Neural progenitor cell (in vitro differentiated cells): Measurements from ENCODE around the gene TMEM134. TPM values are rescaled to one million over a fixed set of nuclear protein-coding genes. Genes with fewer than 3 reads are reported as not detected.

ENCODE experiments used
- DNase-seq: peaks from one replicate; pipeline ENCODE4 v3.0.0-alpha.2; 2016; ENCODE audit warnings: low spot score
- H2AFZ ChIP-seq: fragments of 200-600 bp; sonication (generic); replicated peaks from 2 replicates; pipeline ENCODE4 v1.6.1; 2016; ENCODE audit warnings: antibody characterized with exemption
- H3F3A ChIP-seq: fragments of 200-600 bp; sonication (generic); 2 replicates; pipeline ENCODE4 v1.6.1; 2016; ENCODE audit warnings: antibody characterized with exemption, low read depth
- H3K27ac ChIP-seq: fragments of 200-600 bp; sonication (generic); 2 replicates; pipeline ENCODE4 v1.5.1; 2016; ENCODE audit warnings: mild to moderate bottlenecking
- H3K27me3 ChIP-seq: fragments of 200-600 bp; sonication (generic); 2 replicates; pipeline ENCODE4 v1.6.1; 2016; ENCODE audit warnings: mild to moderate bottlenecking, moderate library complexity
- H3K36me3 ChIP-seq: fragments of 200-600 bp; sonication (generic); 2 replicates; pipeline ENCODE4 v1.5.1; 2016
- H3K4me1 ChIP-seq: fragments of 200-600 bp; sonication (generic); 2 replicates; pipeline ENCODE4 v1.6.1; 2016; ENCODE audit warnings: mixed run types
- H3K4me2 ChIP-seq: fragments of 200-600 bp; sonication (generic); 2 replicates; pipeline ENCODE4 v1.6.1; 2016
- H3K4me3 ChIP-seq: fragments of 200-600 bp; sonication (generic); 2 replicates; pipeline ENCODE4 v1.5.1; 2016
- H3K79me2 ChIP-seq: fragments of 200-600 bp; sonication (generic); 2 replicates; pipeline ENCODE4 v1.6.1; 2016; ENCODE audit warnings: low read depth
- H3K9ac ChIP-seq: fragments of 200-600 bp; sonication (generic); 2 replicates; pipeline ENCODE4 v1.6.1; 2016
- H3K9me3 ChIP-seq: fragments of 200-600 bp; sonication (generic); 2 replicates; pipeline ENCODE4 v1.5.1; 2016; ENCODE audit warnings: low read depth
- H4K20me1 ChIP-seq: fragments of 200-600 bp; sonication (generic); 2 replicates; pipeline ENCODE4 v1.6.1; 2016; ENCODE audit warnings: low read depth
- H3K27ac Mint-ChIP-seq: 3 replicates; pipeline ENCODE4 v1.8.0; 2021; ENCODE audit warnings: mixed read lengths
- H3K27me3 Mint-ChIP-seq: 2 replicates; pipeline ENCODE4 v1.8.0; 2022; ENCODE audit warnings: low read depth, mild to moderate bottlenecking, inconsistent platforms, moderate library complexity, mixed read lengths; ENCODE audit not compliant: insufficient read depth
- H3K36me3 Mint-ChIP-seq: 3 replicates; pipeline ENCODE4 v1.8.0; 2021; ENCODE audit warnings: mixed read lengths
- H3K4me1 Mint-ChIP-seq: 3 replicates; pipeline ENCODE4 v1.8.0; 2021; ENCODE audit warnings: mixed read lengths
- H3K4me3 Mint-ChIP-seq: 3 replicates; pipeline ENCODE4 v1.8.0; 2021; ENCODE audit warnings: mild to moderate bottlenecking, moderate library complexity, mixed read lengths
- H3K9me3 Mint-ChIP-seq: 3 replicates; pipeline ENCODE4 v1.8.0; 2020; ENCODE audit warnings: mixed read lengths
- CTCF ChIP-seq: fragments of 200-600 bp; sonication (generic); IDR thresholded peaks from 2 replicates; pipeline ENCODE4 v1.5.1; 2017; ENCODE audit warnings: antibody characterized with exemption, mild to moderate bottlenecking
- EZH2 ChIP-seq: fragments of 200-600 bp; sonication (generic); IDR thresholded peaks from 2 replicates; pipeline ENCODE4 v1.6.1; 2017; ENCODE audit warnings: antibody characterized with exemption, mild to moderate bottlenecking, moderate library complexity
- EZH2phosphoT487 ChIP-seq: fragments of 200-600 bp; sonication (generic); IDR thresholded peaks from 2 replicates; pipeline ENCODE4 v1.6.1; 2017; ENCODE audit warnings: antibody characterized with exemption
- total RNA-seq: library from RNA; depleted of rRNA; stranded (reverse); fragments of >200 nt; gene quantifications from 2 replicates; pipeline ENCODE4 v1.2.3, GENCODE V29; 2015; ENCODE audit warnings: low replicate concordance

Gene TMEM134
- total RNA-seq, 1 donor from 2014 or later = 68.1 TPM

- H3K4me3 Mint-ChIP-seq = peak within 1 kb of the TSS; percentile 90
- Histone ChIP-seq H3K4me2 (peak within 1 kb of the TSS; percentile 90), H3K79me2 (peaks cover 9% of the 10 kb centered on the region), H3K36me3 (no peaks in the 10 kb centered on the region), H3K9ac (peak within 1 kb of the TSS; percentile 53), H3K27ac (peak within 1 kb of the TSS; percentile 94), H3K9me3 (no peaks in the 10 kb centered on the region), H4K20me1 (peaks cover 40% of the 10 kb centered on the region), H3F3A (peaks cover 41% of the 10 kb centered on the region), H3K4me3 (peak within 1 kb of the TSS; percentile 72), H3K27me3 (peaks cover 43% of the 10 kb centered on the region), H3K4me1 (peaks cover 23% of the 10 kb centered on the region), H2AFZ (peak within 1 kb of the TSS; percentile 85)
- H3K4me1 Mint-ChIP-seq = peaks cover 32% of the 10 kb centered on the region
- H3K27ac Mint-ChIP-seq = peak within 1 kb of the TSS; percentile 86
- TF ChIP-seq CTCF (no peak), EZH2 (no peak), EZH2phosphoT487 (no peak)
- peaks cover 18% of the 10 kb centered on the region for H3K27me3 Mint-ChIP-seq
- no peaks in the 10 kb centered on the region for H3K36me3 Mint-ChIP-seq
- peak; percentile 100 for DNase-seq
- H3K9me3 Mint-ChIP-seq = no peaks in the 10 kb centered on the region
These were observed 38.9 kb upstream of the TMEM134 start, which contains the start of gene CDK2AP2 for GRCh38 chr11:67507864-67508485. Gene CDK2AP2 (minus strand): TSS chr11:67508162. CDS start chr11:67508082, 80 bp downstream.

DNA sequence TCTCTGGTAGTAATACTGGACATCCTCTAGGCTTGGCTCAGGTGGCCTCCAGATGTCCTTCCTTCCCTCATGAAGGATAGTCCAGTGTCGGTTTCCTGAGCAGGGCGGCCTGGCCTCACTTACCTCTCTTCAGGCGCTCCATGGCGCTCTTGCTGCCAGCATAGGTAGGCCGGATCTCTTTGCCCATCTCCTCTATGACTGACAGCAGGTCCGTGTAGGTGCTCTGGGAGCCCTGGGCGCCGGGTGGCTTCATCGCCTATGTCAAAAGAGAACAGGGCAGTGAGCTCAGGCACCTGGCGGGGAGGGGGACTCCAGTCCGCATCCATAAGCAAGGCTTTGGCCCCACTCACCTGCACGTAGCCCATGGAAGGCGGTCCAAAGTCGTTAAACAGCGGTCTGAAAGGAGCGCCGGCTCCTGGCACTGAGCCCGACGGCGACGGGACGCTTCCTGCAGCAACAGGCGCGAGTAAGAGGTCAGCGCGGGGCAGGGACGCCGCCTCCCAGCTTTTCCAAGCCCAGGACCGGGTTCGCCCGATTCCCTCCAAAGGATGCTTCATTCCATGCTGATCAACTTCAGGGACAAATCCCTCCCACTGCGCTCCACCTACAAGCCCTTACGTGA, 38.3 kb upstream of the TMEM134 start:
- H3K9me3 ChIP-seq = no peaks in the 10 kb centered on the region
- no peaks in the 10 kb centered on the region for H3K9me3 Mint-ChIP-seq
- peak overlapping the region; percentile 90 for H3K4me3 Mint-ChIP-seq
- peak overlapping the region; percentile 72 for H3K4me3 ChIP-seq
- peaks cover 9% of the 10 kb centered on the region for H3K79me2 ChIP-seq
- peak overlapping the region; percentile 83 for H3K4me2 ChIP-seq
- no peaks in the 10 kb centered on the region for H3K36me3 Mint-ChIP-seq
- H3K27ac ChIP-seq = no peak overlapping the region
- TF ChIP-seq CTCF (no peak), EZH2phosphoT487 (no peak), EZH2 (no peak)
- H3K4me1 Mint-ChIP-seq = peaks cover 34% of the 10 kb centered on the region
- H3K9ac ChIP-seq = peak overlapping the region; percentile 33
- H3K4me1 ChIP-seq = peaks cover 23% of the 10 kb centered on the region
- H4K20me1 ChIP-seq = peaks cover 46% of the 10 kb centered on the region
- peaks cover 41% of the 10 kb centered on the region for H3F3A ChIP-seq
- H3K36me3 ChIP-seq = no peaks in the 10 kb centered on the region
- peak; percentile 83 for DNase-seq
- H2AFZ ChIP-seq = peak overlapping the region; percentile 30
- no peak overlapping the region for H3K27ac Mint-ChIP-seq
- peaks cover 40% of the 10 kb centered on the region for H3K27me3 ChIP-seq
- peaks cover 18% of the 10 kb centered on the region for H3K27me3 Mint-ChIP-seq

DNA sequence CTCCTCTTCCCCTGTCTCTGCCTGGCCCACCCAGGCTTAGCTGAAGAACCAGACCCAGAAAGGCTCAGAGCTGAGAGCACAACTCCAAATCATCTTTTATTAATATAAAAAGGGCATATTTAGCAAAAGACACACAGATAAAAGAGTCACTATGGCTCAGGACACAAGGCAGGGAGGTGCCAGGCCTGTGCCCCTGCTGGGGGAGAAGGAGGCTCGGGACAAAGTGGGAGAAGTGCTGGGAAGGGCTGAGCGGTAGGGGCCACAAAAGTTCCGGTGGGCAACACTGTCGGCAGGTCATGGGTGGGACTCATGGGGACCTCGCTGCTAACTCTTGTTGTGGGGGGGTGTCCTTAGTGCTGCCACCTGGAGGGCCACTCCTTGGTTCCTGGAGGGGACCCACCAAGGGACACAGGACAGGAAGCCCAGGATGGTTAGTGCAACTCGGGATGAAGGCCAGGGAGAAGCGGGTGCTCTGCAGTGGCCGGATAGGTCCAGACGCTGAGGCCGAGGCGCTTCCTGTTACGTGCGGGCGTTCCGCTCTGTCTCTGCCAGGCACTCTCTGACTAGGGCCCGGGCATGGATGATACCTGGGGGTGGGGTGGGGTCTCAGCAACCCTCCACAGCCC, 37.5 kb upstream of the TMEM134 start:
- Histone ChIP-seq H3K4me2 (peak overlapping the region; percentile 83), H3K79me2 (peaks cover 9% of the 10 kb centered on the region), H3K27ac (no peak overlapping the region), H3K4me3 (no peak overlapping the region), H3K9ac (no peak overlapping the region), H3K27me3 (peaks cover 31% of the 10 kb centered on the region), H3K4me1 (peaks cover 23% of the 10 kb centered on the region), H3F3A (peaks cover 41% of the 10 kb centered on the region), H4K20me1 (peaks cover 51% of the 10 kb centered on the region), H3K9me3 (no peaks in the 10 kb centered on the region), H3K36me3 (no peaks in the 10 kb centered on the region), H2AFZ (no peak overlapping the region)
- peaks cover 34% of the 10 kb centered on the region for H3K4me1 Mint-ChIP-seq
- peak overlapping the region; percentile 90 for H3K4me3 Mint-ChIP-seq
- no peak for DNase-seq
- no peaks in the 10 kb centered on the region for H3K36me3 Mint-ChIP-seq
- TF ChIP-seq CTCF (no peak), EZH2 (no peak), EZH2phosphoT487 (no peak)
- no peak overlapping the region for H3K27ac Mint-ChIP-seq
- no peaks in the 10 kb centered on the region for H3K9me3 Mint-ChIP-seq
- H3K27me3 Mint-ChIP-seq = peaks cover 16% of the 10 kb centered on the region
